Keratinocyte (primary cell): ENCODE data around the gene KREMEN1.

Experiments used
- EZH2 ChIP-seq: IDR thresholded peaks from one replicate; pipeline ENCODE4 v1.6.1; 2012; ENCODE audit warnings: inconsistent platforms, mild to moderate bottlenecking, low read length, moderate library complexity
- TF ChIP-seq, protein P1 (sequence below), 3 experiments: IDR thresholded peaks in 1 of 3; conservative IDR thresholded peaks in 1 of 3; optimal IDR thresholded peaks in 1 of 3; 2 replicates in 2 of 3; 3 replicates in 1 of 3; pipeline versions ENCODE3 to v1.5.1; 2011; ENCODE audit warnings: low read length in 3 of 3, mild to moderate bottlenecking in 3 of 3, moderate library complexity in 2 of 3, control low read depth in 1 of 3, inconsistent platforms in 1 of 3; ENCODE audit not compliant: insufficient read depth in 2 of 3; ENCODE audit errors: extremely low read depth in 1 of 3

DNA sequence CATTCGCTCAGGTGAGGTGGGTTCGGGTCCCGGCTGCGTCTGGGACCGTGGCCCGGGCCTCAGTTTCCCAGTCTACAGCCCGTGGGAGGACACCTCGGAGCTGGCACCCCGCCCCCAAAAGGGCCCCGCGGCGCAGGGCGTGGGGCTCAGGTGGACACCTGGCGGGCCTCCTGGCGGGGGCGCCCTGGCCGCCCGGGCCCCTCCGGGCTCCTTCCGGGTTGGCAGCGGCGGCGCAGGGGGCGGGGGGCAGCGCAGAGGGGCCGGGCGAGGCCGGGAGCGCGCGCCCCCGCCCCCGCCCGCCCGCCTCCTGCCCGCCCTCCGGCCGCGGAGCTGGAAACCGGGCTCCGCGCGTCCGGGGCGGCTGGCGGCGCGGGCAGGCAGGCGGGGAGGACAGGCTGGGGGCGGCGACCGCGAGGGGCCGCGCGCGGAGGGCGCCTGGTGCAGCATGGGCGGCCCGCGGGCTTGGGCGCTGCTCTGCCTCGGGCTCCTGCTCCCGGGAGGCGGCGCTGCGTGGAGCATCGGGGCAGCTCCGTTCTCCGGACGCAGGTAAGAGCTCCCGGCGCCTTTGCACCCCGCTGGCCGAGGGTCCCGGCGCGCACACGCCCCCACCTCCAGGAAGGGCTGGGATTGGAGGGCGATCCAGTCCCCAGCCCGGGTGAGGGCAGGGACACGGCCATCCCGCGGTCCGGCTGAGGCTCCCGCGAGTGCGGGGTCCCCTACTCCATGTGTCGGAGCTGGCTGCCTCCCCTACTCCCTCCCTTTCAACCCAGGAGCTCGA is 132.9 kb downstream of the KREMEN1 start, which contains the start of gene EMID1:
- TF ChIP-seq, protein P1, sequence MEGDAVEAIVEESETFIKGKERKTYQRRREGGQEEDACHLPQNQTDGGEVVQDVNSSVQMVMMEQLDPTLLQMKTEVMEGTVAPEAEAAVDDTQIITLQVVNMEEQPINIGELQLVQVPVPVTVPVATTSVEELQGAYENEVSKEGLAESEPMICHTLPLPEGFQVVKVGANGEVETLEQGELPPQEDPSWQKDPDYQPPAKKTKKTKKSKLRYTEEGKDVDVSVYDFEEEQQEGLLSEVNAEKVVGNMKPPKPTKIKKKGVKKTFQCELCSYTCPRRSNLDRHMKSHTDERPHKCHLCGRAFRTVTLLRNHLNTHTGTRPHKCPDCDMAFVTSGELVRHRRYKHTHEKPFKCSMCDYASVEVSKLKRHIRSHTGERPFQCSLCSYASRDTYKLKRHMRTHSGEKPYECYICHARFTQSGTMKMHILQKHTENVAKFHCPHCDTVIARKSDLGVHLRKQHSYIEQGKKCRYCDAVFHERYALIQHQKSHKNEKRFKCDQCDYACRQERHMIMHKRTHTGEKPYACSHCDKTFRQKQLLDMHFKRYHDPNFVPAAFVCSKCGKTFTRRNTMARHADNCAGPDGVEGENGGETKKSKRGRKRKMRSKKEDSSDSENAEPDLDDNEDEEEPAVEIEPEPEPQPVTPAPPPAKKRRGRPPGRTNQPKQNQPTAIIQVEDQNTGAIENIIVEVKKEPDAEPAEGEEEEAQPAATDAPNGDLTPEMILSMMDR (optimal IDR thresholded peaks at IDR 0.05 in 1 of 3, IDR thresholded peaks at IDR 0.05 in 1 of 3, conservative IDR thresholded peaks at IDR 0.05 in 1 of 3; ENCODE audit: extremely low read depth in 1 of 3, insufficient read depth in 2 of 3, low read length in 3 of 3) = peak in 1 of 3 experiments; percentile 48
- TF ChIP-seq EZH2 = no peak
